Right lobe of liver (tissue), 4 donors: ENCODE measurements around the gene WDFY1.

ENCODE experiments used
- CTCF ChIP-seq, 4 donors: fragments of 200-600 bp in 3 of 4; fragments of 450-650 bp in 1 of 4; IDR thresholded peaks; one replicate each; pipeline versions ENCODE4 v1.5.1 to v1.8.0; 2016 to 2022; ENCODE audit warnings: antibody characterized with exemption in 4 of 4, mild to moderate bottlenecking in 2 of 4
- POLR2A ChIP-seq: fragments of 450-650 bp; IDR thresholded peaks from one replicate; pipeline ENCODE4 v1.6.1; 2017; ENCODE audit warnings: antibody characterized with exemption, mild to moderate bottlenecking
- donor health status: DM: no; HTN: no; CAD: no.
- donor health status: DM: no; HTN: no; CAD: no.
- donor health status: DM: no; HTN: yes; CAD: no.

GRCh38 chr2:223887127-223887526, 58.0 kb downstream of the WDFY1 start:
- no peak for TF ChIP-seq CTCF (IDR thresholded peaks at IDR 0.05)
- TF ChIP-seq POLR2A: no peak
